Stimulated activated CD4-positive, alpha-beta T cell treated with anti-CD3 and anti-CD28 coated beads, Interleukin-15, amount 100 ng/mL, for 48 hours (primary cell): ENCODE data around the gene DNAJB2.
"Not testable (repeated sequence)": the region's sequence is repeated elsewhere in the genome, so short reads cannot be mapped to it uniquely, and the experiment has no call there.

Experiments used
- DNase-seq, 2 donors: peaks; one replicate each; pipeline ENCODE4 v3.0.0-alpha.2; 2020; ENCODE audit warnings: low read depth in 2 of 2

Gene DNAJB2

GRCh38 chr2:219258942-219259341, 20.2 kb upstream of the DNAJB2 start:
- DNase-seq: not testable (repeated sequence)

GRCh38 chr2:219261024-219261855, 17.9 kb upstream of the DNAJB2 start:
- no peak for DNase-seq

GRCh38 chr2:219266232-219266631, 12.9 kb upstream of the DNAJB2 start:
- no peak for DNase-seq

GRCh38 chr2:219266886-219267285, 12.3 kb upstream of the DNAJB2 start:
- no peak for DNase-seq

GRCh38 chr2:219268294-219268693, 10.9 kb upstream of the DNAJB2 start:
- DNase-seq: no peak

GRCh38 chr2:219269362-219270054, 9.7 kb upstream of the DNAJB2 start:
- DNase-seq: no peak

- DNase-seq: no peak
These were observed 9.2 kb upstream of the DNAJB2 start for GRCh38 chr2:219270055-219270372.

- no peak for DNase-seq
These were observed 8.1 kb upstream of the DNAJB2 start for GRCh38 chr2:219271021-219271420.

- DNase-seq: no peak
These were observed 6.8 kb upstream of the DNAJB2 start for GRCh38 chr2:219272356-219272755.

GRCh38 chr2:219272995-219273394, 6.2 kb upstream of the DNAJB2 start:
- DNase-seq: no peak

- DNase-seq: no peak
These were observed 5.2 kb upstream of the DNAJB2 start for GRCh38 chr2:219273937-219274336.

GRCh38 chr2:219274361-219274921, 4.7 kb upstream of the DNAJB2 start:
- DNase-seq: no peak

GRCh38 chr2:219277703-219278654, 1.2 kb upstream of the DNAJB2 start:
- DNase-seq: peak; percentile 49 to 65

- no peak for DNase-seq
These were observed 463 bp upstream of the DNAJB2 start for GRCh38 chr2:219278655-219279150.

- DNase-seq: no peak
These were observed 850 bp downstream of the DNAJB2 start for GRCh38 chr2:219279916-219280516.

GRCh38 chr2:219280651-219281050, 1.5 kb downstream of the DNAJB2 start:
- no peak for DNase-seq

GRCh38 chr2:219281588-219281987, 2.4 kb downstream of the DNAJB2 start:
- DNase-seq: no peak

GRCh38 chr2:219282375-219282774, 3.2 kb downstream of the DNAJB2 start:
- no peak for DNase-seq

- no peak for DNase-seq
These were observed 3.9 kb downstream of the DNAJB2 start for GRCh38 chr2:219282943-219283581.

GRCh38 chr2:219284501-219285372, 5.6 kb downstream of the DNAJB2 start:
- DNase-seq: no peak
